ENCODE measurements around the gene GLI1.

DNA sequence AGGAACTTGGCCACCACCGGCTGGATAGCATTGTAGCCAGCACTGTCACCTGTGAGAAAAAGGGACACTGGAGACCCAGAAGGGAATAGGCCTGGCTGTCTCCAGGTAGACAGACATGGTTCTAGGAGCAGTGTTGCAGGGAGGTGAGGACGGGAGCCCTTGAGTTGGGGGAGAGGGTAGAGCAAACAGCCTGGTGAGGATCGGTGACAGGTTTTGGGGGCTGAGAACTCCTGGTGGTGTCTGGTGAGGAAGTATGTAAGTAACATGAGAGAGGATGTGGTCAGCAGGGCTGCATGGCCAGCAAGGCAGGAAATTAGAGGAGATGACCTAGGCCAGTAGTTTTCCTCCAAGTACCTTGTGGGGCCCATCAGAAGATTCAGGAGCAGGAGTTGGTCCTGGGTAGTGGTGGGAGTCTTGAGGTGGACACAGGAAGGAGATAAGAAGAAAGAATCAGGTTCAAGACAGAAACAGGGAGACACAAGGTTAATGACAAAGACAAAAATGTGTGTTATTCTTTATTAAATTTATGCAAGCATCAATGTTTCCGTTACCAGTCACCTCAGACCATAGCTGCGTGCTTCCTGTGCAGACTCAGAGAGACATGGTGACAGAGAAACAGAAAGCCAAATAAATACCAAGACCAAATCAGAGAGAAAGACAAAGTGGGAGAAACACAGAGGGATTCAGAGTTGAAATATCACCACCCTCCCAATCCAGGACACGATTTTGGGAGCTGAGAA is 20.0 kb downstream of the GLI1 start, which contains the start of gene ARHGAP9:
- TF ChIP-seq, protein P1, sequence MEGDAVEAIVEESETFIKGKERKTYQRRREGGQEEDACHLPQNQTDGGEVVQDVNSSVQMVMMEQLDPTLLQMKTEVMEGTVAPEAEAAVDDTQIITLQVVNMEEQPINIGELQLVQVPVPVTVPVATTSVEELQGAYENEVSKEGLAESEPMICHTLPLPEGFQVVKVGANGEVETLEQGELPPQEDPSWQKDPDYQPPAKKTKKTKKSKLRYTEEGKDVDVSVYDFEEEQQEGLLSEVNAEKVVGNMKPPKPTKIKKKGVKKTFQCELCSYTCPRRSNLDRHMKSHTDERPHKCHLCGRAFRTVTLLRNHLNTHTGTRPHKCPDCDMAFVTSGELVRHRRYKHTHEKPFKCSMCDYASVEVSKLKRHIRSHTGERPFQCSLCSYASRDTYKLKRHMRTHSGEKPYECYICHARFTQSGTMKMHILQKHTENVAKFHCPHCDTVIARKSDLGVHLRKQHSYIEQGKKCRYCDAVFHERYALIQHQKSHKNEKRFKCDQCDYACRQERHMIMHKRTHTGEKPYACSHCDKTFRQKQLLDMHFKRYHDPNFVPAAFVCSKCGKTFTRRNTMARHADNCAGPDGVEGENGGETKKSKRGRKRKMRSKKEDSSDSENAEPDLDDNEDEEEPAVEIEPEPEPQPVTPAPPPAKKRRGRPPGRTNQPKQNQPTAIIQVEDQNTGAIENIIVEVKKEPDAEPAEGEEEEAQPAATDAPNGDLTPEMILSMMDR (IDR thresholded peaks at IDR 0.05; ENCODE audit: insufficient read depth, low read depth, low read length) = no peak
- no peak for TF ChIP-seq EZH2 (IDR thresholded peaks at IDR 0.05; ENCODE audit: insufficient read depth, low read length)

All from astrocyte (in vitro differentiated cells and primary cell).